Activated T-helper 9 cell treated with anti-CD3 and anti-CD28 coated beads, Interleukin-2, amount 50 U/mL, for 16 hours (primary cell): ENCODE results near the gene TAF1A.

Source experiments
- DNase-seq: peaks from one replicate; pipeline ENCODE4 v3.0.0-alpha.2; 2020; ENCODE audit warnings: low read depth

TAF1A gene

DNA sequence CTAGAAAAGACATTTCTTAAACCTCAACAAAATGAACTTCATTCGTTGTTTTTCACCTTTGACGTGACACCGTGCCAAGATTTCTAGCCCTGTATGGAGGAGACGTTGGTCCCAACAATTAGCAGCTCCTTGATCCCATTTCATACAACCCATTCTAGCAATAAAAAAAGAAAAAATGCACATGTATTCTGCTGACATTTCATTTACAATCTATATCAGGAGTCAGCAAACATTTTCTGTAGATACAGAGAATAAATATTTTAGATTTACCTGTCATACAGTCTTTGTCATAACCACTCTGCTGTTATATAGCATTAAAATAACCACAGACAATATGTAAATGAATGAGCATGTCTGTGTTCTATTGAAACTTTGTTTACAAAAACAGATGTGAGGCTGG is 7.0 kb upstream of the TAF1A start:
- DNase-seq, result no peak

DNA sequence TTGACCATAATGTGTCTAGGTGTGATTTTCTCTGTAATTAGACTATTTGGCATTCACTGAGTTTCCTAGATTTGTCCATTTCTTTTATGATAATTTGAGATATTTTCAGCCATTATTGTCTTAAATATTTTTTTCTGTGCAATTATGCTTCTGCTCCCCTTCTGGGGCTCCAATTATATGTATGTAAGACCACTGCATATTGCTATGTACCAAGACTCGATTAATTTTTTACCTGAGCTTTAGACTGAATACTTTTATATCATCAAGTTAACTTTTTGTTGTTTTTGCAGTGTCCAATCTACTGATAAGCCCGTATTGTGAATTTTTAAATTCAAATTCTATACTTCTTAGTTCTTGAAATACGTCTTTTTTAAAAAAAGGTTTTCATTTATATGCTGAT is 5.1 kb upstream of the TAF1A start:
- DNase-seq, result no peak

DNA sequence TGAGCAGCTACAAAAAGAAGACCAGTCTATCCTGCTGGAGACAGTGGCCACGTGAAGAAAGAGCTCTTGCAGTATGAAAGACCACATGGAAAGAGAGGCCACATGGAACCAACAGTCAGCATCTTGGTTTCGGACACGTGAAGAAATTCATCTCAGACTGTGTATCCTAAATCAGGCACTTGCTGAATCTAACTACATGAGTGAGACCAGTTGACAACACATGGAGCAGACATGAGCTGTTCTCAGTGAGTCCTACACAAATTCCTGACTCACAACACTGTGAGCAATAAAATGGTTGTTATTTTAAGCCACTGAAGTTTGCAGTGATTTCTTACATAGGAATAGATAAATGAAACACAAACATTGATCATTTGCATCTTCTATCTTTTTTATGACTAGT is 2.4 kb upstream of the TAF1A start:
- no peak for DNase-seq

DNA sequence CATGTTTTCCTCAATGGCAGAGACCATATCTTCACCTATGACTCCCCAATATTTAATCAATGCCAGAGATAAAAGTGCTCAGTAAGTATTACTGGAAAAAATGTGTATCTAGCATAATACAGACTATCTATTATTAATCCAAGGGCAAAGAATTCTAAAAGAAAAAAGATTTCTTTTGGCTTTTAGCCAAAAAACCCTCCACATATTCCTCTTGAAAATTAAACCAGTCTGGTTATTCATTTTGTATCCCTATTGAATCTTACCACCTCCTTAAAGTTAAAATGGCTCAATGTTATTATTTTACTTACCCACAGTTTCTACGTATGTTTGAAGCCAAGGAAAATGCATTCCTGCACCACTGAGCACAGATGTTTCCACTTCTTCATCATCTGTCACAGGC is 1.6 kb downstream of the TAF1A start:
- DNase-seq, result no peak

DNA sequence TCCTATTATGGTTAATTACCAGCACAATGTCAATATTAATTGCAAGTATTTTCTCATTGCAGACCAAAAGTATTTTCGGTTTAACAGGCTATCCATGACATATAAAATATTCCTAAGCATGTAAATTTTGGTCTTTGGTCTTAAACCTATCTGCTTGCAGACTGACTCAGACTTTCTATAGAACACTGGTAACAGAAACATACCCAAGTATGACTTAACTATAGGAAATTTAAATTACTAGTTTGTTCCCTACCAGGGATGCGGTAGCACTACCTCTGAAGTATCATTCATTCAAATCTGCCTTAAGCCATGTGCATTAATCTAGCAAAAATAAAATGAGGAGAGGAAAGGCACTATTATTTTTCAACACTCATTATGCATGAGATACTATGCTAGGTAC is 2.9 kb downstream of the TAF1A start:
- no peak for DNase-seq

DNA sequence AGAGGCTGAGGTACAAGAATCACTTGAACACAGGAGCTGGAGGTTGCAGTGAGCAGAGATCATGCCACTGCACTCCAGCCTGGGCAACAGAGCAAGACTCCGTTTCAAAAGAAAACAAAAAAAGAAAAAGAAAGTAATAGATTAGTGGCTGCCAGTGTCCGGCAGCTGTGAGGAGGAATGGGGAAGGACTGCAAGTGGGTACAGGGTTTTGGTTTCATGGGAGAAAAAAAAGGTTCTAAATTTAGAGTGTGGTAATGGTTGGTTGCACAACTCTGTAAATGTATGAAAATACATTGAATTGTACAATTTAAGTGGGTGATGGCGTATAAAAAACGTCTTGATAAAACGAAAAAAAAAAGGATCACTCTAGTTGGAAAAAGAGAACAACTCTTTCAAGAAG is 6.7 kb downstream of the TAF1A start:
- DNase-seq, result no peak

DNA sequence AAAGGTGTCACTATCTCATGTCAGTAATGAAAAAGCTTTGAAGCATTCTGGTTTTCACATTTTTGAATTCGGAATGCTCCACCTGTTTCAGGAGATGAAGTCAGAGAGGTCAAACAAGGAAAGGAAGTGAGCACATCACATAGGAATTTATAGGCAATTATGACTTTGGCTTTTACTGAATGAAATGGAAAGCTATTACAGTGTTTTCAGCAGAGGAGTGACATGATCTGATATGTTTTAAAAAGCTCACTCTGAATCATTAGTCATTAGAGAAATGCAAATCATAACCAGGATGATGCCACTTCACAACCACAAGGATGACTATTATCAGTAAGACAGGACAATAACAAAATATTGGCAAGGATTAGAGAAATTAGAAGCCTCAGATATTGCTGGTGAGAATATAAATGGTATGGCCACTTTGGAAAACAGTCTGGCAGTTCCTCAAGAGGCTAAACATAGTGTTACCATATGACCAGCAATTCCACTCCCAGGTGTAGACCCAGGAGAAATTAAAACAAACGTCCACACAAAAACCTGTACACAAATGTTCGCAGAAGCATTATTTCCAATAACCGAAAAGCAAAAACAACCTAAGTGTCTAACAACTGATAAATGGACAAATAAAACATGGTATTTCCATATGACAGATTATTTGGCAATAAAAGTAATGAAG is 7.5 kb downstream of the TAF1A start:
- no peak for DNase-seq

DNA sequence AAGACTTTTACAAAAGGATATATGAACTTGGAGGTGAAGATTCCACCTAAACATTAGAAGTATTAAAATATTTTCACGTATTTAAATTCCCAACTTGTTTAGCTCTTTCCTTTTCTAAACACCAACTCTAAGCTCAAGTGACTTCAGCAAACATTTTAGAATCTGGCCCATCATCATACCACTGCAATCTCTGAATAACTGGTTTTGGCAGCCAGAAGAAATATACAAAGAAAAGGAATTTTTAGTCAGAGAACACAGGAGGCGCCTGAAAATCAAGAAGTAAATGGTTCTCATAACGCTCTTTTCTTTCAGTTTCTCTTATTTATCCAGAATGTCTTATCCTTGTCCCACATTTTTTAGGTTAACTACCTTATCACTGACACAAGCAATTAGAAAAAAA is 10.4 kb downstream of the TAF1A start:
- DNase-seq, result no peak

DNA sequence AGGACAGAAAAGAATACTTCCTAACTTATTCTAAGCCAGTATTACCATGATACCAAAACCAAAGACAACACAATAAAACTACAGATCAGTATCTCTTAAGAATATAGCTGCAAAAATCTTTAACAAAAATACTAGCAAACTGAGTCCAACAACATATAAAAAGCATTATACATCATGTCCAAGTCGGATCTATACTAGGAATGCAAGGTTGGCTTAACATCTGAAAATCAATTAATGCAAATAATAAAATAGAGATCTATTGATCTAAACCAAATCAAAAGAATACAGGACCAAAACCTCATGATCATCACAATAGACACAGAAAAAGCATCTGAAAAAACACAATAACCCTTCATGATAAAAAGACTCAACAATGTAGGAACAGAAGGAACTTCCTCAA is 18.9 kb downstream of the TAF1A start:
- DNase-seq, result no peak

DNA sequence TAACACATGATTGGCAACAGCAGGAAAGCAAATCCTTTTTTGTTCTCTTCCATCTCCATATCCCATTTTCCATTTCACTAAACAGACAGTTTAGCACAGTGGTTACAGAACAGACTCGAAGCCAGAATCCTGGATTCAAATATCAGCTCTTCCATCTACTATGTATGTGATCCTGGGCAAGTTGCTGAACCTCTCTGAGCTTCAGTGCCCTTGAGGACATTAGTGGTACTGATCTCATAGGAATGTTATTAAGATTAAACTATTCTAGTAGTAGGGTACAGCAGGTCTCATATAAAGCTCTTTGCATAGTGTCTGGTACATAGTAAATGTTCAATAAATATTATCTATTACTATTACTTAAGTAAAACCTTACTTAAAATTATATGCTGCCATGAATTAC is 28.1 kb downstream of the TAF1A start:
- no peak for DNase-seq

DNA sequence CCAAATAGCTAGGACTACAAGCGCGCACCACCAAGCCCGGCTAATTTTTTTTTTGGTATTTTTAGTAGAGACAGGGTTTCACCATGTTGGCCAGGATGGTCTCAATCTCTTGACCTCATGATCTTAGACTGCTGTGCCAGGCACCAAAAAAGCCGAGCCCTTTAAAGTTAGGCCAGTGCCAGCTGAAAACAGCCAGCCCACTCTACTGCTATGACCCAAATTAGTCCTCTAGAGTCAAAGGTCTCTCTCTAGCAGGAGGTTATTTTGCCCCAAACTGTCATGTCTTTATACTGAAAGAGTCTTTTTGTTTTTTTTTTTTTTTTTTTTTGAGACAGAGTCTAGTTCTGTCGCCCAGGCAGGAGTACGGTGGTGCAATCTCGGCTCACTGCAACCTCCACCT is 32.2 kb downstream of the TAF1A start:
- DNase-seq, result no peak

DNA sequence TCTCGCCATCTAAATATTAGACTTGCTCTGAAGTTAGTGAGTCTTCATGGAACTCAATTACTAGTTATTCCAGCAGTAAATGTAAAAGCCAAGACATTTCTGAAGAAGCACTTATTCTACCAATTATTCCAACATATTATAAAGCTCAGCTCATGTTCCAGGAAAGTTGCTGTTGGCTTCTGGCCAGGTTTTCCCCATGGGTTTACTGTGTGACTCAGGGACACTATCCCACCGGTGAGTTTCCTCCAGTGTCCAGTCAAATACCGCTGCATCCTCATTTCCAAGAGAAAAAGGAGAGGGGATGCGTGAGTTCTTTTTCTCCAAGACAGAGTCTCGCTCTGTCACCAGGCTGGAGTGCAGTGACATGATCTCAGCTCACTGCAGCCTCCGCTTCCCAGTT is 32.6 kb downstream of the TAF1A start:
- DNase-seq, result no peak

DNA sequence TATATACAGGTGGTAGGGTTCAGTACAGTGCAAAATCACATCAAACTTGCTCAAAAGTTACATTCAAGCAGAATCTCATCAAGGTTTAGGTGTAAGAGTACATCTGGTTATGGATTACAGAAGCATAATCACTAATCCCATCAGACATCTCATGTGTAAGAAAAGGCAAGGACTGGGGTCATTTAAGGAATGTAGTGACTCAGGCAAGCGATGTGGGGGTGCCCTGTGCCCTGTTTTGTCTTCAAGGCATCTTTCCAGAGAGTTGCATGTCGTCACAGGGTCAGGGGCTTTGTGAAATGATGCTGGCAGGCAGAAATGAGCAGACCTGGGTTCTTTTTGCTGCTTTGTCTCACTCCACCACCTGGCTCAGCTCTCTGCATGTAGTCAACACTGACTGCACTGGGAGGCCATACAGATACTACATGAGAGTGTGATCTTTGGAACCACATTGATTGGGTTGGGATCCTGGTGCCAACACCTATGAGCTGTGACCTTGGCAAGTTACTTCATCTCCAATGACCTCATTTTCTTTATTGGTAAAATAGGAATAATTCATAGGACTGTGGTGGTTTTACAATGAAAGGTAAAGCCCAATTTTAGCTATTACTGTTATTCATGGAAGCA is 33.6 kb downstream of the TAF1A start:
- DNase-seq, result no peak

DNA sequence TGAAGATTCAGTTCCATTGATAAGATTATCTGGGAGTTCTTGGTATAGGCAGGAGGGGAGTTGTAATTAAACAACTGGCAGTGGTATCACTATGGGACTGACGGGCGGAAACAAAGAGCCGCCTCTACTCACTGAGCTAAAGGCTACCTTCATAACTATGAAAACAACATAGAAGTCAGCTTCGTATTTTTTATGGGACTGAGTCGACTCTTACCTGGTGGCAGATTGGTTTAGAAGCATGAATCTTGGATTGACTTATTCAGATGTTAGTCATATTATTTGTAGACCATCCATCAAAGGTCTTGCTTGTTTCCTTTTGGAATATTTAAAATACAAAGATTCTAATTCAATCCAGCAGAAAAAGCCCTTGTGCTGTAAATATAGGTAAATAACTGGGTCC is 35.6 kb downstream of the TAF1A start:
- DNase-seq, result no peak

DNA sequence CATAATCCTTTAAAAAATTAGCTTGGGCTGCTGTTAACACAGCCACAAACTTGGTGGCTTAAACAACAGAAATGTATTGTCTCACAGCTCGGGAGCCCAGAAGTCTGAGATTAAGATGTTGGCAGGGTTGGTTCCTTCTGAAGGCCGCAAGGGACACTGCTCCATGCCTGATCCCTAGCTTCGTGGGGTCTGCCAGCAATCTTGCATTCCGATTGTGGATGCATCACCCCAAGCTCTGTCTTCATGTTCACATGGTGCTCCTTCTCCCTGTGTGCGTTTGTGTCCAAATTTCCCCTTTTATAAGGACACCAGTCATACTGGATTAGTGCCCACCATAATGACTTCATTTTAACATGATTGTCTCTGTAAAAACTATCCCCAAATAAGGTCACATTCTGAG is 36.9 kb downstream of the TAF1A start:
- no peak for DNase-seq

DNA sequence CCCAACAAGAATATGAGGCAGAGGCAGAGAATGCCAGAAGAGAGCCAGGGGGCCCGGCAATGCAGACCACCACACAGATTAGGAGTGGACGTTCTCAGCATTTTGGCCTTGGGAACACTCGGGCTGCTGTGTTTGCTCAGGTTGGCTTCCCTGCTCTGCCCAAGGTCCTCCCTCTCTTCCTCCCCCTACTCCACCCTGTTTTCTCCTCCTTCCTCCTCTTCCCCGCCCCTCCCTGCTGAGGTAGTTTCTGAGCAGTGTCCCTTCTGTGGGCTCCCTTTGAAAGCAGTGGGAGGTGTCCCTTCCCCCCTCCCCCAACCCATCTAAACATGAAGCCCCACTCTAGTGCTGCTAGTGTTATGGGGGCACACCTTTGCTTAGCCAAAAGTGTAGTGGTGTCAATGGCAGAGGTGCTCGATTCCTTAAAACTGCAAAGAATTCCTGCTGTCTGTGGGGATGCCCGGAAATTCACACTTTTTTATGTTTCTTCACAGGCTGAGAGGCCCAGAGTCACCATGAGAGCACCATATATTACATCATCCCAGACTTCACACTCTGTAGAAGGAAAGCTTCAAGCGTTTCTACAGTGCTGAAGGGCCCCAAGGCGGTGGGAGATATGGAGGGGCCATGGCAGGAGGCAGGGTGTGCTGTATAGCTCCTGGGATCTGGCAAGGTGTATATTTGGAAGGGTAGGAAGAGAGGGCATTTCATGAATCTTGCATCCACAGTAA is 41.6 kb downstream of the TAF1A start, which contains the start of gene HHIPL2:
Gene HHIPL2, minus strand, starts transcription at position 161 of the 728 bp plus-strand sequence. Its CDS starts 60 bp downstream, at position 101.
- no peak for DNase-seq

DNA sequence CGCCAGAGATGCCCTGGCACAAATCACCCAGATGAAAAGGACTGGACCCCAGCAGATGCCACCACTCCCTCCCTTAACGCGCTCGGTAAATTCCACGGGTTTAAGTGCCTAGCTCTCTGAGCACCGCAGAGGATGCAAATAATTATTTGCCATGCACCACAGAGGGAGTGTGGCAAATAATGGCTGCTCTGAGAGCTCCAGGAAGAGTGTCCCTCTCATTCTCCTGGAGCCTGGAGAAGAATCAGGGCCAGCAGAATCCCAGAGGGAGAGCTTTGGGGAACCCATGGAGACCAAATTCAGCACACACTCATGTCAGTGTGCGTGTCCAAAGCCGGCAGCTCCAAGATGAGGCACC is 42.5 kb downstream of the TAF1A start:
- no peak for DNase-seq

DNA sequence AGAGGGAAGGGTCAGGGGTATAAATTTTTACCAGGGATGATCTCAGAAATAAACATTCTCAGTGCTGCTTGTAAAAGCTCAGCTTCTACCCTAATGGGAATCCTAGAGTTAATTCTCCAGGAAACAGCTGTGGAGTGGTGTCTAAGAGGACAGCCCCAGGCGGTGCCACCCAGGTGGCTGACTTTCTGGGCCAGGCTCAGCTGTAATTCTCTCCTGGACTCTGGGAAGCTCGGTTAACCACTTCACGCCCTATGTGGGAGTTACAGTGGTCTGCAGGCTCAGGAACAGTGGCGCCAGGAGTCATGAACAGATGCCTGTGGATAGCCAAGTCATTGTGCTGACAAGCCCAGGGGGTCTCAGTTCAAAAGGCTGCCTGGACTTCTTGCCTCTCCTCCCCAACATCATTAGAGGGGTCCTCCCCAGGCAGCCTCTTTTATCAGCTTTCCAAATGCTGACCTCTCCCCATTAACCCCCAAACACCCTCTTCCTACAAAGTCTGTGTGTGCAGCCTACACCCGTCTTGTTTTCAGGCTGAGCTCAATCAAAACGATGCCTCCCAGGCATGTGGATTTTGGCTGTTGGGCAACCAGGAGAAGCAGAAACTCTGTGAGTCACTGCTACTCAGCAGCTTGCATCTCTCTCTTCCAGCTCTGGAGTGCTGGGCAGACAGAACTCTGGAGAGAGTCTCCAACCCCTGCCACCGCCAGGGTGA is 43.0 kb downstream of the TAF1A start:
- no peak for DNase-seq

DNA sequence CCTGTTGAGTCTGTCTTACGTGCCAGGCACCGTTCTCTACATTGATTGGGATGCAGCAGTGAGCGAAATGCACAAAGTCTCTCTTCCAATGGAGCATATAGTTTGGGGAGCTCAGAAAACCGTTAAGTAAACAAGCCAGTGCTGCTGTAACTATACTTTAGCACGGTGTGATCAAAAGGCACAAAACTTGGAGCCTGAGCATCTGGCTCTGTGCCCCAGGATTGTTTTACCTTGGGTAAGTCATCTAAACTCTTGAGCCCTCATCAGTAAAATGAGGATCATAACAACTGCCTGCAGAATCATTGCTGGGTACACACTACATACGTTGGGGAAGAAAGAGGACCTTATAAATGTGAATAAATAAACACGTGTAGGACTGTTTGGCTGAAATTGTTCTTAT is 43.6 kb downstream of the TAF1A start:
- DNase-seq, result no peak

DNA sequence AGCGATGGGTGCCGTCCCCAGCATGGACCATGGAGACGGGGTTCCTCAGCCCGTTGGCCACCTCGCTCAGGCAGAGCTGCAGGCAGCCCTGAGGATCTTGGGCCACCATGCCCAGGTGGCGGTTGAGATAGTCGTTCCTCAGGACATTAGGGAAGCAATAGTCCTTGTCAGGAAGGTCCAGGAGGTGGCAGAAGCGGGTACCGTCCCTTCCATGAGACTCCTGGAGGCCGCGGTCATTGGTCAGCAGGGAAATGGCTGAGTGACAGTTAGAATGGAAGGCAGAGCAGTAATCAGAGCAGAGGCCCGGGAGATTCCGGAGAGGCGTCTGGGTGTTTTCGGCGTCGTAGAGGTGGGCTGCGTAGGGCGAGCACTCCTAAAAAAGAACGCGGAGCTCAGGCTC is 45.9 kb downstream of the TAF1A start:
- no peak for DNase-seq

DNA sequence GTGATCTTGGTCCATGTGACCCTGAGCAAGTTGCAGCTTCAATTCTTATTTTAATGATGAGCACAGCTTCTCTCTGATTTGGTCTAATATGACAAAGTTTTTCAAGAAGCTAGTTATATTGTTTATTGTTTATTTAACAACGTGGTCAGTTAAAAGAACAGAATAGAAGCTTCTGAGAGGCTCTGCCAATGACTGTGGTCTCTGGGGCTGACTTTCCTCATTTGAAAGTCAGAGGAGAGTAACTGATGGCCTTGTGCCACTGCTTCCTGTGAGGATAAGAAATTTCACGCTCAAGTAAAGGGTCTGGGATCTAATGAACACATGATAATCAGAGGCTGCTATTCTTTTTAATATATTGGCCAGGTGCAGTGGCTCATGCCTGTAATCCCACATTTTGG is 49.1 kb downstream of the TAF1A start:
- DNase-seq, result no peak

DNA sequence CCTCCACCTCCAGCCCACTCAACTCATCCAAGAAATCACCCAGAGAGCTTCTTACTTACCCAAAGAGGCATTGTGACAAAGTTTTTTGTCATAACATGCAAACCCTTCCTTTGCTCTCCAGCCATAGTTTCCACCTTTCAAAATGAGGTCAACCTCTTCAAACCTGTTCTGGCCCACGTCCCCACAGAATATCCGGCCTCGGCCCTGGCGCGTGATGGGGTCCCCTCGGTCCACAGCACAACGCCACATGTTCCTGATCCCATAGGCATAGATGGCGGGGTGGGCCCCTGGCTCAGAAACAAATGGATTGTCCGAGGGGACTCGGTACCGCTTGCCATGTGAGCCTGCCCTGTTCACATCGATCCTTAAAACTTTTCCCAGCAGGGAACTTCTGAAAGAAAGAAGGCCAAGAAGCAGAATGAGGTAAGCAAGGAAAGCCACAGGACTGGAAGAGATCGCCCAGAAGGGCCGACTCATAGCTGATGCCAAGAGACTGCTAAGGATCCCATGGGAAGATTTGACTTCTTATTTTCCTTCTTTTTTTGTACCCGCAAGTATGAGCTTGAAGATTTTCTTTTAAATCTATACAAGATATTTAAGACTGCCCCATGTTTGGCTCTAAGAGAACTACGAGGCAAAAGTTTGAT is 49.7 kb downstream of the TAF1A start:
- no peak for DNase-seq
